Activated CD8-positive, alpha-beta T cell treated with anti-CD3 and anti-CD28 coated beads, Interleukin-2, amount 10 ng/mL, durations not matched to agents 7 days and 5 days (primary cell): Measurements from ENCODE around the gene MCTS1. TPM values are rescaled to one million over a fixed set of nuclear protein-coding genes. Genes with fewer than 3 reads are reported as not detected.
A peak's percentile ranks its signal among the peaks of the same experiment; 100 is the strongest.

Experiments used
- ATAC-seq: fragments of 150-1000 bp; cut with Tn5 transposase; one replicate; pipeline ENCODE4 v1.10.0; 2021; ENCODE audit warnings: moderate library complexity
- CTCF ChIA-PET: fragments of 350-600 bp; sonication (Branson Sonifier 250); formaldehyde crosslinking; loops from one replicate; lab custom pipeline; 2021; ENCODE audit warnings: antibody characterized with exemption; lab: Charles Lee
- POLR2A ChIA-PET: fragments of 350-600 bp; sonication (Branson Sonifier 250); formaldehyde crosslinking; loops from one replicate; lab custom pipeline; 2021; ENCODE audit warnings: antibody characterized with exemption; lab: Charles Lee
- DNase-seq: peaks from one replicate; pipeline ENCODE4 v3.0.0-alpha.2; 2020
- H3K27ac Mint-ChIP-seq: one replicate; pipeline ENCODE4 v1.8.0; 2021; ENCODE audit warnings: mild to moderate bottlenecking, mixed read lengths
- H3K27me3 Mint-ChIP-seq: one replicate; pipeline ENCODE4 v1.8.0; 2021; ENCODE audit warnings: low read depth, mixed read lengths
- H3K36me3 Mint-ChIP-seq: one replicate; pipeline ENCODE4 v1.8.0; 2021; ENCODE audit warnings: low read depth, mixed read lengths
- H3K4me1 Mint-ChIP-seq: one replicate; pipeline ENCODE4 v1.8.0; 2021; ENCODE audit warnings: low read depth, mixed read lengths
- H3K4me3 Mint-ChIP-seq: one replicate; pipeline ENCODE4 v1.8.0; 2021; ENCODE audit warnings: mild to moderate bottlenecking, mixed read lengths
- H3K9me3 Mint-ChIP-seq: one replicate; pipeline ENCODE4 v1.8.0; 2022; ENCODE audit warnings: mixed read lengths; ENCODE audit not compliant: insufficient read depth
- total RNA-seq, 2 experiments: library from RNA; stranded (reverse); gene quantifications; one replicate each; pipeline ENCODE4 v1.2.3, GENCODE V29; 2021

MCTS1 gene, protein sequence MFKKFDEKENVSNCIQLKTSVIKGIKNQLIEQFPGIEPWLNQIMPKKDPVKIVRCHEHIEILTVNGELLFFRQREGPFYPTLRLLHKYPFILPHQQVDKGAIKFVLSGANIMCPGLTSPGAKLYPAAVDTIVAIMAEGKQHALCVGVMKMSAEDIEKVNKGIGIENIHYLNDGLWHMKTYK
- total RNA-seq, result 10 to 100 TPM; 56.0 to 60.5 TPM

DNA sequence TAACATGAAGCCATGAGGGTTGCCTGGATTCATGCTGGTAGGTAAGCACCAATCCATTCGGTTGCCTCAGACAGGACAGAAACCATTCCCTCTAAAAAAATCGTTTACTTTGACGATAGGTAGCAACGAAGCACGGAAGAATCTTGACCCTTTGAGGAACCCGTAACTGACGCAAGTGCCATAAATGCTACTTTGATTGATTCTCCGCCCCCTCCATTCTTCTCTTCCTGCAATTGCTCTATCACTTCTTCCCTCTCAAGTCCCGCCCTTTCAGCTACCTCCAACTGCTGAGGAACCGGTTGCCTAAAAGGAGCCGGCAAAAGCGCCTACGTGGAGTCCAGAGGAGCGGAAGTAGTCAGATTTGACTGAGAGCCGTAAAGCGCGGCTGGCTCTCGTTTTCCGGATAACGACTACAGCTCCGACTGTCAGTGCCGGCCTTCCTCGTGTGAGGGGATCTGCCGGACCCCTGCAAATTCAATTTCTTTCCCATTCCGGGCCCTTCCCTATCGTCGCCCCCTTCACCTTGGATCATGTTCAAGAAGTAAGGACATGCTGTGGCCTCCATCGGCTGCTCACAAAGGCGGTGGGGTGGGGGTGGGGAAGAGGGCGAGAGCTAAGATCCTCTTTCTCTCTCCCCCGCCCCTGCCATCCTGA lies at the start of gene MCTS1:
TSS of gene MCTS1 (plus strand) at position 395 of the 654 bp plus-strand sequence. CDS start at position 531, 136 bp downstream.
- CTCF ChIA-PET, result interaction anchor here (1.4 to 3.1 kb wide), 3 partner anchors 37 to 93 kb away, joined by 3 to 19 read pairs (median 6); partner anchors contain the start of gene CUL4B
- H3K27me3 Mint-ChIP-seq, result no peaks in the 10 kb centered on the region
- H3K27ac Mint-ChIP-seq, result peak within 1 kb of the TSS; percentile 99
- peaks cover 12% of the 10 kb centered on the region for H3K36me3 Mint-ChIP-seq
- POLR2A ChIA-PET, result interaction anchor here (0.6 to 3.0 kb wide), 16 partner anchors 10 to 353 kb away, joined by 3 to 47 read pairs (median 6); partner anchors contain the start of genes C1GALT1C1, CUL4B and ZBTB33
- ATAC-seq, result peak; percentile 99
- H3K4me3 Mint-ChIP-seq, result peak within 1 kb of the TSS; percentile 95
- peaks cover 8% of the 10 kb centered on the region for H3K4me1 Mint-ChIP-seq
- H3K9me3 Mint-ChIP-seq, result no peaks in the 10 kb centered on the region
- peak; percentile 91 for DNase-seq

DNA sequence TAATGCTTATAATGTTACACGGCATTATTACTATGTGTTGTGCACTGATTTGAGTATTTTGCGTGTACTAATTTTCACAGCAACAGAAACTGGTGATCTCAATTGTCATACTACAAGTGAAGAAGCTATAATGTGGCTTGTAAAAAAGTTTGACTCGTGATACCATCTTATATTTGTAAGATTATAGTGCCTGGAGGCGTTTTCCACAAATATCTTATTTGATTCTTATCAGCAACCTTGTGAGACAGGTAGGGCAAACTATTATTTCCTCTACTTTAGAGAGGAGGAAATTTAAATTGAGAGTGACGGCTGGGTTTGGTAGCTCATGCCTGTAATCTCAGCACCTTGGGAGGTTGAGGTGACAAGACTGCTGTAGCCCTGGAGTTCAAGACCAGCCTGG lies 47.6 kb upstream of the MCTS1 start:
- ChIA-PET CTCF (interaction anchor here (1.2 kb wide), 1 partner anchor 146 kb away, joined by 3 read pairs; no protein-coding TSS in a partner anchor), POLR2A (interaction anchor here (1.3 kb wide), 1 partner anchor 48 kb away, joined by 4 read pairs; the partner anchor contains the start of gene MCTS1)
- ATAC-seq (no peak), DNase-seq (no peak)
- Mint-ChIP-seq H3K9me3 (no peaks in the 10 kb centered on the region), H3K27me3 (no peaks in the 10 kb centered on the region), H3K4me1 (peaks cover 16% of the 10 kb centered on the region), H3K27ac (no peak overlapping the region), H3K4me3 (no peak overlapping the region), H3K36me3 (peaks cover 33% of the 10 kb centered on the region)

DNA sequence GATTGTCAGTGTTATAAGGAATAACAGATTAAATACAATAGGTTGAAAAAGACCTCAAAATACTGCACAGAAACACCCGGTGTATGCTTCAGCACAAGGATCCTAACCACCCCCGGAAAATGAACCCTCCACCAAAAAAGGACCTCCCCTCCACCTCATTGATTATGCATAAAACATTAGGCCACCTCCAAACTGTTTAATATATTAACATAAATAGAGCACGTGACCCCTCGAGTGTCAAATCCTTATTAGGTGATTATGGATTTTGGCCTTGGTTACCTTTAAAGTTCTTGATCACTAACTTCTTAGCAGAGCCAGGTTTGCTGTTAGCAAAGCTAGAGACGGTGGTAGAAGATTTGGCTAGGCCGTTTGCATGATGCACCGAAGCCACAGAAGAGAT lies 44.1 kb upstream of the MCTS1 start:
- no peak for ATAC-seq
- H3K27me3 Mint-ChIP-seq, result no peaks in the 10 kb centered on the region
- POLR2A ChIA-PET, result interaction anchor here (1.2 to 1.8 kb wide), 5 partner anchors 69 to 309 kb away, joined by 4 to 10 read pairs (median 5); partner anchors contain the start of gene ZBTB33
- H3K9me3 Mint-ChIP-seq, result no peaks in the 10 kb centered on the region
- H3K27ac Mint-ChIP-seq, result peak overlapping the region; percentile 99
- H3K4me1 Mint-ChIP-seq, result peaks cover 27% of the 10 kb centered on the region
- CTCF ChIA-PET, result interaction anchor here (1.2 to 3.9 kb wide), 2 partner anchors 38 to 44 kb away, joined by 3 to 19 read pairs; partner anchors contain the start of gene MCTS1
- peak; percentile 20 for DNase-seq
- peaks cover 22% of the 10 kb centered on the region for H3K36me3 Mint-ChIP-seq
- H3K4me3 Mint-ChIP-seq, result peak overlapping the region; percentile 99

DNA sequence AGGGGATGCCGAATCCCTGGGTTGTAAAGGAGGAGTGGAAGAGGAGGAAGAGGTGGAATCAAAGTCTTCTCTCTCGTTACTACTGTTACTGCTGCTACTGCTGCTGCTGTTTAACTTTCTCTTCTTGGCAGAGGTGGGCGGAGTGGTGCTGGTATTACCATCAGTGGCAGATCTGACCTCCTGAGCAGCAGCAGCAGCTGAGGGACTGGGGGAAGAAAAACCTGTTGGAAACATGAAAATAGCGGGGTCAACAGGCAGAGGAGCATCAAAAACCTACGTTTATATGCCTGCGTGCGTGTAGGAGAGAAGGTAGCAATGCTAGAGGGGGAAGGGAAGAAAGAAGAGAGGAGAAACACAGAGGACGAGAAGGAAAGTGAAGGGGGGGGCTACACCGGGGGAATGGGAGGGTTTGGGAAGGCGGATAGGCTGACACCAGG lies 43.5 kb upstream of the MCTS1 start:
- ChIA-PET CTCF (interaction anchor here (1.2 to 3.9 kb wide), 2 partner anchors 37 to 44 kb away, joined by 3 to 19 read pairs; partner anchors contain the start of gene MCTS1), POLR2A (interaction anchor here (0.6 to 2.5 kb wide), 11 partner anchors 8 to 769 kb away, joined by 3 to 47 read pairs (median 4); partner anchors contain the start of genes C1GALT1C1, MCTS1, RPL39 and ZBTB33)
- peaks cover 27% of the 10 kb centered on the region for H3K4me1 Mint-ChIP-seq
- H3K27me3 Mint-ChIP-seq, result no peaks in the 10 kb centered on the region
- peak; percentile 56 for DNase-seq
- H3K36me3 Mint-ChIP-seq, result peaks cover 20% of the 10 kb centered on the region
- H3K4me3 Mint-ChIP-seq, result peak overlapping the region; percentile 99
- H3K9me3 Mint-ChIP-seq, result no peaks in the 10 kb centered on the region
- ATAC-seq, result peak; percentile 52
- peak overlapping the region; percentile 99 for H3K27ac Mint-ChIP-seq

DNA sequence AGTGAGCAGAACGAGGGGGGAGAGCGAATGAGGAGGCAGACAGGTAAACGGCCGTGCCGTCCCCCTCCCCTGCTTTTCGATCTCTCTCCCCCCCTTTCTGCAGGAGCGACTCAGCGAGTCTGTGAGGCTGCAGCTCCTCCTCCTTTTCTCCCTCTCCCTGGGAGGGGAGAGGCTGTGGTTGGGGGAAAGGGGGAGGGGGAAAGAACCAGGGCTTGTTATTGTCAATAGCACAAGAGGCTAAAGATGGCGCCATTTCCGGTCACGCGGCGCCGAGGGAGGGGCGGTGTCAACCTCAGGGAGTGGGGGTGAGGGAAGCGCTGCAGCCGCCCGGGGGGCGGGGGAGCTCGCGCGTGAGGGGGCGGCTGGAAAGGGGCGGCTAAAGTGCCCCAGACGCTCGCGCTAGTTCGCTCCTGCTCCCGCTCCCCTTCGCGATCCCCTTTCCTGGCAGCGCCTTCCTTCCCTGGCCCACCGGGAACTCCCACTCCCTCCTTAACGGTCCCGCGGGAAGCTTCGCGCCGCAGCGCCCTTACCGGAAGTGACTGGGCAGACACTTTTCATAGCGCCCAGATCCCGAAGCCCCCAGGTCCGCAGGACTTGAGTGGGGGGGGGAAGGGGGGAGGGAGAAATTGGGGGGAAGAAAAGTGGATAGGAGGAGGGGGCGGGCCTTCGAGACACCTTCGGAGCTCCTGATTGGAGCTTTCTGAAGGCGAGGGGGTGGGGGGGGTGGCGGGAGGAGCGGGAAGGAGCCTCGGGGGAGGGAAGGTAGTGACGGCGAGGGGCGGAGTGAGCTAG lies 42.9 kb upstream of the MCTS1 start, which contains the start of gene CUL4B:
TSS of gene CUL4B (minus strand) at position 121 of the 792 bp plus-strand sequence. CDS start 324 bp downstream, outside the sequence.
- Mint-ChIP-seq H3K4me3 (peak within 1 kb of the TSS; percentile 99), H3K36me3 (peaks cover 19% of the 10 kb centered on the region), H3K4me1 (peaks cover 27% of the 10 kb centered on the region), H3K27ac (peak within 1 kb of the TSS; percentile 99), H3K27me3 (no peaks in the 10 kb centered on the region), H3K9me3 (no peaks in the 10 kb centered on the region)
- peak; percentile 94 for DNase-seq
- ChIA-PET POLR2A (interaction anchor here (0.6 to 2.5 kb wide), 11 partner anchors 9 to 769 kb away, joined by 3 to 47 read pairs (median 4); partner anchors contain the start of genes C1GALT1C1, MCTS1, RPL39 and ZBTB33), CTCF (interaction anchor here (1.0 to 3.9 kb wide), 3 partner anchors 37 to 209 kb away, joined by 3 to 19 read pairs (median 3); partner anchors contain the start of gene MCTS1)
- peak; percentile 91 for ATAC-seq

DNA sequence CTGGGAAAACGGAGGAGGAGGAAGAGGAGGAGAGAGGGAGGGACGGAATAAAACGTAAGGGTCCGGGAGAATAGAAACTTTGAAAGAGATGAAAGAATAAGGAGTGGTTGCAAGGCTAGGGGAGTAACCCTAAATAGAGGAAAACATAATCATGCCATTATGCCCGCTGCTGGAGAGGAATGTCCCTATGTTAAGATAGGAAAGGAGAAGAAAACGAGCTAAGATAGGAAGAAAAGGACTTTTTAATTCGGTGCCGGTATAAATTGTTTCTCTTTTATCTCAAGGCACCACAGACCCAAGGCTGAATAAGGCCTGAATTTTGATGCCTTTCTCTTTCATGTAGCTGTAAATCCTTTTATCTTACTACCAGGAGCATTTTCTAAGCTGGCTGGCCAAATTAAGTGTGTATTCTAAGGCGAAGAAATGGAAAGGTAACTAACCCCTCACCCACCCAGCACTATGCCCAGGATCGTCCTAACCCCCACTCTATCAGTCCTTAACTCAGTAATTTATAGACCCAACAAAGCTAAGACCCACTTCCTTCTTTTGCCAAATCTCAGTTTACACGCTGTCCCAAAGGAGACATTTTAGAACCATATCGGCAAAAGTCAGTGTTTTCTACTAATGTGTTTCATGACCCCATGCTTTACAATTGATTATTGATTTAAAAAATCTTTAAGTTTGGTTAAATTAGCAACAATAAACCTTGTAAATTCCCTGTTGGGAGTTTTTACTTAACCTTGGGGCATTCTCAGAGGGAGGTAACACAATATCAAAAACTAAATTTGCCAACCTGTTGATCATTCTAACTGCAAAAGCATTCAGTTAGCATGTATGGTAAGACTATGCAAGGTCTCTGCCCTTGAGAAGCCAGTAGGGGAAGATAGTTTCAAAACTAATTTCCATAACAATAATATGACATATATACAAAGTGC lies 42.0 kb upstream of the MCTS1 start:
- POLR2A ChIA-PET, result interaction anchor here (1.0 to 2.5 kb wide), 5 partner anchors 43 to 188 kb away, joined by 3 to 47 read pairs (median 5); partner anchors contain the start of gene MCTS1
- CTCF ChIA-PET, result interaction anchor here (0.7 to 3.9 kb wide), 3 partner anchors 42 to 208 kb away, joined by 3 to 19 read pairs (median 3); partner anchors contain the start of gene MCTS1
- Mint-ChIP-seq H3K36me3 (peaks cover 15% of the 10 kb centered on the region), H3K27me3 (no peaks in the 10 kb centered on the region), H3K4me3 (peak overlapping the region; percentile 99), H3K9me3 (no peaks in the 10 kb centered on the region), H3K27ac (peak overlapping the region; percentile 99), H3K4me1 (peaks cover 24% of the 10 kb centered on the region)
- DNase-seq, result no peak
- no peak for ATAC-seq

DNA sequence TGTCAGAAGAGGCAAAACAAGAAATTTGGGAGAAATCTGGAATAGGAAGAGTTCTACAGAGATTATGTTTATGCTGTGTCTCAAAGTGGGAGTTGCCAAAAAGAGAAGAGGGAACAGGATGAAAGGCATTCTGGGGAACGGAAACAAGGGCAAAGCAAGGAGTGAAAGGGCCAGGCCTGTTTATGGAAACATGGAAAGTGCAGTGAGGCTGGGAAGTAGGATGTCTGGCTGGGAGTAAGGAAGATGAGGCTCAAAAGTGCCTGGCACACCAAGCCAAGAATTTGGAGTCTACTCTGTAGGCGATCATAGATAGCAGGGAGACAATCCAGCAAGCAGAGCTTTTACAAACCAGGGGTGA lies 41.4 kb upstream of the MCTS1 start:
- ATAC-seq, result no peak
- H3K27me3 Mint-ChIP-seq, result no peaks in the 10 kb centered on the region
- CTCF ChIA-PET, result interaction anchor here (0.7 to 3.9 kb wide), 2 partner anchors 41 to 66 kb away, joined by 3 to 19 read pairs; partner anchors contain the start of gene MCTS1
- H3K36me3 Mint-ChIP-seq, result peaks cover 10% of the 10 kb centered on the region
- H3K27ac Mint-ChIP-seq, result peak overlapping the region; percentile 32
- H3K9me3 Mint-ChIP-seq, result no peaks in the 10 kb centered on the region
- H3K4me3 Mint-ChIP-seq, result no peak overlapping the region
- H3K4me1 Mint-ChIP-seq, result peaks cover 20% of the 10 kb centered on the region
- POLR2A ChIA-PET, result interaction anchor here (2.5 kb wide), 1 partner anchor 42 kb away, joined by 47 read pairs; the partner anchor contains the start of gene MCTS1
- DNase-seq, result no peak

DNA sequence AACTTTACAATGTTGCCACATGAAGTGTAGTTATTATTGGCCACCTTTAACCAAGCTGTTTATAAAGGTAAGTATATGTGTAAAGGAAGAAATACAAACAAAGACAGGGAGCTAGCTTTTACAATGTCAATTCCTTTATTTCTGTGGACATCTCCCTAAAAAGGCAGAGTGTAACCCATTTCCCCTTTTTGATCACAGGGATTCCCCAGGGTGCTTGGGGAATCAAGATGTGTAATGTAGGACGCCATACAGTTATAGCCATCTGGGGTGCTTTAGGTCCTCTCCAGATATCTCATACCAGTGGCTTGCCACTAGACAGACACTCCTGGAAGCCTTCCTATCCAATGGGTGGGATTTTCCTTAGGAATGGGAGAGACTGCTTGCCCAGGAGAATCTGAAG lies 39.0 kb upstream of the MCTS1 start:
- Mint-ChIP-seq H3K4me3 (no peak overlapping the region), H3K36me3 (peaks cover under 1% of the 10 kb centered on the region), H3K4me1 (peaks cover 11% of the 10 kb centered on the region), H3K27me3 (no peaks in the 10 kb centered on the region), H3K27ac (no peak overlapping the region), H3K9me3 (no peaks in the 10 kb centered on the region)
- ChIA-PET CTCF (no interaction called here), POLR2A (no interaction called here)
- DNase-seq, result no peak
- ATAC-seq, result no peak

DNA sequence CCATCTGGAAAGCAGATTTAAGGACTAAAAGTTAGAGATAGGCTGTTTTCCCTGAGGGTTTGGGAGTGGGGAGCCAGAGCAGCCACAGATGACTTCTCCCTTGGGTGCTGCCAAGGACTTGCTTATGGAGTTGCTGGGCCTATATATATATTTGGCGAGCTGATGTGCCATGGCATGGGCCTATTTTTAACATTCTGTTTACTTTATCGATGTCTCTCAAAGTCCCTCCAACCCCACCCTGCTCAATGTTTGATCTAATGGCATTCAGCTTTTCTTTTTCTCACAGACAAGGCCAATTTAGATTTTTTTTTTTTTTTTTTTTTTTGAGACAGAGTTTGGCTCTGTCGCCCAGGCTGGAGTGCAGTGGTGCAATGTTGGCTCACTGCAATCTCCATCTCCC lies 37.1 kb upstream of the MCTS1 start:
- Mint-ChIP-seq H3K4me1 (peaks cover 13% of the 10 kb centered on the region), H3K9me3 (no peaks in the 10 kb centered on the region), H3K4me3 (no peak overlapping the region), H3K27me3 (no peaks in the 10 kb centered on the region), H3K27ac (no peak overlapping the region), H3K36me3 (no peaks in the 10 kb centered on the region)
- ATAC-seq, result no peak
- ChIA-PET CTCF (interaction anchor here (0.7 to 1.6 kb wide), 2 partner anchors 38 to 202 kb away, joined by 3 to 6 read pairs; partner anchors contain the start of gene MCTS1), POLR2A (no interaction called here)
- DNase-seq, result no peak

DNA sequence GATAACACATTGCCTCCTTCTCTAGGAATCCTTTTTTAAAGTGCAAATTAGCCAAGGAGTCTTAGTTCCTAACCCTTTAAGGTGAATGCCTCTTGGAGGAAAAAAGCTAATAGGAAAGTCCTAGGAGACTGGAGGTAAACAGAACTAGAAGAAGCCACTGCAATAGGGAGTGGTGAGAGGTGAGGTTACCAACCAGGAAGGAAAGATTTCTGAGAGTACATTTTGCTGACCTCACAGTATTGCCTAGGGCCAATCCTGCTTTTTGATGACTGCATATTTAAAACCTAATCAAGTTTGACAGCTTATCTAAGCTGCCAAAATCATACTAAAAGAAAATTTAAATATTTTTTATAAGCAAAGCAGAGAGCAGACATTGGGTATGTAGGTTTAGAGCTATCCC lies 35.9 kb upstream of the MCTS1 start:
- no peak overlapping the region for H3K27ac Mint-ChIP-seq
- no peaks in the 10 kb centered on the region for H3K36me3 Mint-ChIP-seq
- H3K4me1 Mint-ChIP-seq, result peaks cover 4% of the 10 kb centered on the region
- DNase-seq, result no peak
- H3K27me3 Mint-ChIP-seq, result no peaks in the 10 kb centered on the region
- H3K9me3 Mint-ChIP-seq, result no peaks in the 10 kb centered on the region
- ChIA-PET POLR2A (interaction anchor here (0.5 kb wide), 1 partner anchor 36 kb away, joined by 3 read pairs; the partner anchor contains the start of gene MCTS1), CTCF (interaction anchor here (1.6 kb wide), 1 partner anchor 36 kb away, joined by 6 read pairs; the partner anchor contains the start of gene MCTS1)
- no peak for ATAC-seq
- no peak overlapping the region for H3K4me3 Mint-ChIP-seq
